GF-D8 (cell line): ENCODE data around the gene DOCK7.
"Not testable (repeated sequence)": the region's sequence is repeated elsewhere in the genome, so short reads cannot be mapped to it uniquely, and the experiment has no call there.

Source experiments
- DNase-seq: peaks from one replicate; lab custom pipeline; 2025; lab: John Stamatoyannopoulos, UW

DOCK7 gene

DNA sequence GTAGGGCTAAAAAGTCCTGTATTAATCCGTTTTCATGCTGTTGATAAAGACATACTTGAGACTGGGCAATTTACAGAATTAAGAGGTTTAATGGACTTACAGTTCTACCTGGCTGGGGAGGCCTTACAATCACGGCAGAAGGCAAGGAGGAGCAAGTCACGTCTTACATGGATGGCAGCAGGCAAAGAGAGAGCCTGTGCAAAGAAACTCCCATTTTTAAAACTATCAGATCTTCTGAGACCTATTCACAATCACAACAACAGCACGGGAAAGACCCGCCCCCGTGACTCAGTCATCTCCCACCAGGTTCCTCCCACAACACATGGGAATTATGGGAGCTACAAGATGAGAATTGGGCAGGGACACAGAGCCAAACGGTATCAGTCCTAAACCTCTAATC, 6.3 kb upstream of the DOCK7 start:
- not testable (repeated sequence) for DNase-seq

GRCh38 chr1:62693123-62693522, 4.9 kb upstream of the DOCK7 start:
- no peak for DNase-seq

DNA sequence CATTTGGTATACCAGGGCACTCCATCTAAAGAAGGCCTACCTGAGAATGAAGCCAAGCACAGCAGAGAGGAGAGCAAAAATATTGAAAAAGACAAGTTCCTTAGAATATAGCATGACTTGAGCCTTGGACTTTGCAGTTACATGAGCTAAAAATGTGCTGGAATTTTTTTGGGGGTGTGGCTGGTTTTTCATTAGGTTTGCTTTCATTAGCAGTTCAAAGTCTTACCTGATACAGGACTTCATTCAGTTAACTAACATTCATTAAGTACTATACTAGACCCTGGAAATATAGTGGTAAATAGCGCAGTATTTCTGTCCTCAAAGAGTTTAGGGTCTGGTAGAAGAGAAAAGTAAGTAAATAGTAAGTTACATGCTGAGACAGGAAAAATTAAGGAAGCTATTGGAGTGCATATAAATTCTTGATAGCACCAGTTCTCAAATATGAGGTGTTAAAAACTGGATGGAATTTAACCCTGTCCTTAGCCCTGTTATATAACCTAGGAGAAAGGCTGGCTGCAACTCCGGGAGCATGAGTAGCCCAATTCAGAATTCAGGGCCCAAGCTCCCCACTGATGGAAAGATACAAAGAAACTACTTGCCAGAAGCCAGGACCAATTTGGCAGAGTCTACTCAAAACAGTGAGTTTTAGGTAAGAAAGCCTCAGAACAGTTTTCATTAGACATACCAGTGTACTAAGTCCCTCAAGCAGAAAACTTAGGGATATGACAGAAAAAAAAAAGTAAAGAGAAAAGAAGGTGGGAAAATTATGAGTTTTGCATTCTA, 3.1 kb upstream of the DOCK7 start:
- no peak for DNase-seq

- no peak for DNase-seq
These were observed 1.3 kb upstream of the DOCK7 start for GRCh38 chr1:62689524-62689923.

- DNase-seq = no peak
These were observed 500 bp upstream of the DOCK7 start for GRCh38 chr1:62688687-62689085.

GRCh38 chr1:62687421-62687902, 724 bp downstream of the DOCK7 start:
- DNase-seq = no peak

GRCh38 chr1:62686822-62687221, 1.4 kb downstream of the DOCK7 start:
- no peak for DNase-seq

DNA sequence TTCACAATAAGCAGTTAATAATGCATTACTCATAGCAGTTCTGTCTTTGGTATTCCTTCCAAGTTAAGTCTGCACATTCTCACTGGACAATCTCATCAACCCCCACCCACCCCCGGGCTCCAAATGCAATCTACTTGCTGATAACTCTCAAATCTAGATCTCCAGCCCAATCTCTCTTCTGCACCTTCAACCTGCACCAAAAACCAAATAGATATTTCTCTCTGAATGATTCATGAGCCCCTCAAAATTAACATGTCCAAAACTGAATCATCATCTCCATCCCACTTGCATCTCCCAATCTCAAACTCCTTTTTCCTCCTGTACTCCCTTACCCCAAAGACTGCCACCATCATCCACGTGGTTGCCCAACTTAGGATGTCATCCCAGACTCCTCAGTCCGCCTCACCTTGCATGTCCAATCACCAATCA, 2.7 kb downstream of the DOCK7 start:
- no peak for DNase-seq

GRCh38 chr1:62682531-62682930, 5.7 kb downstream of the DOCK7 start:
- DNase-seq = no peak

DNA sequence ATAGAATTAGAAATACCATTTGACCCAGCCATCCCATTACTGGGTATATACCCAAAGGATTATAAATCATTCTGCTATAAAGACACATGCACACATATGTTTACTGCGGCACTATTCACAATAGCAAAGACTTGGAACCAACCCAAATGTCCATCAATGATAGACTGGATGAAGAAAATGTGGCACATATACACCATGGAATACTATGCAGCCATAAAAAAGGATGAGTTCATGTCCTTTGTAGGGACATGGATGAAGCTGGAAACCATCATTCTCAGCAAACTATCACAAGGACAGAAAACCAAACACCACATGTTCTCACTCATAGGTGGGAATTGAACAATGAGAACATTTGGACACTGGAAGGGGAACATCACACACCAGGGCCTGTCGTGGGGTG, 7.2 kb downstream of the DOCK7 start:
- not testable (repeated sequence) for DNase-seq

DNA sequence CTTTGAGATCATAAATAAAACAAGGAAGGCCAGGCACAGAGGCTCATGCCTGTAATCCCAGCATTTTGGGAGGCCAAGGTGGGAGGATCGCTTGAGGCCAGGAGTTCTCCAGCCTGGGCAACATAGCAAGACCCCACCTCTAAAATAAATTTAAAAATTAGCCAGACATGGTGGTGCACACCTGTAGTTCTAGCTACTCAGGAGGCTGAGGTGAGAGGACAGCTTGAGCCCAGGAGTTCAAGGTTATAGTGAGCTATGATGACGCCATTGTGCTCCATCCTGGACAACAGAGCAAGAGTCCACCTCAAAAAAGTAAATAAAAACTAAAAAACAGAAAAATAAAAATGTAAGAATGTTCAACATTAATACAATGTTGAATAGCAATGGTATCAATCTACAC, 10.4 kb downstream of the DOCK7 start:
- not testable (repeated sequence) for DNase-seq

DNA sequence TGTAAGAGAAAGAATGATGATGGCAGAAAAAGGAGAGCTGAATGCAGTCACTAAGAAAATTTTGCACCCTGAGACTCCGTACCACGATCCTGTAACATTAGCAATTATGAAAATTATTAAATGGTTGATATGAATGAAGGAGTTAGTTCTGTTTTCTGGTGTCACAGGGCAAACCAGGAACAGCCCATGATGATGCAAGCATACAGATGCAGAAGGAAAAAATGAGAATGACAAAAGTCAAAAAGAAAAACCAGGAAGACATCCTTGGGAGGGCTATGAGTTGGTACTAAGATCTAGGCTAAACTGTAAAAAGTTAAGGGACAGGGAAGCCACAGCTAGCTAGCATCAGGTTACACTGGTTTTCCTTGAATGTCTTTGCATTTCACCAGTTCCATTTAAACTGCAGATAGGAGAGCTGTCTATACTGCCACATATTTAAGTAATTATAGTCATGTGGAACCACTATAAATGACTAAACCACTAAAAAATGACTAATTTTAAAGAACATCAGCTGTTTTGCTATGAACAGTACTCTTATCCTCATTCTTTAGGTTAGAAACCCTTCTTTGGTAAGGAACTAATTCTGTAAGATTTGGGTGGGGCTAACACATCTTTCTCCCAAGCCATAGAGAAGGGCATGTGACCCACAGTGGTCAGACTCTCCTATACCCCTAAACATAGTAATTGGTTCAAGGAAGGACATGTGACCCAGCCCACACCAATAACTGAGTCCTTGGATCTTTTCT, 11.4 kb downstream of the DOCK7 start:
- peak; percentile 24 for DNase-seq

- no peak for DNase-seq
These were observed 14.6 kb downstream of the DOCK7 start for GRCh38 chr1:62673629-62674028.

- no peak for DNase-seq
These were observed 16.2 kb downstream of the DOCK7 start for GRCh38 chr1:62672029-62672428.

DNA sequence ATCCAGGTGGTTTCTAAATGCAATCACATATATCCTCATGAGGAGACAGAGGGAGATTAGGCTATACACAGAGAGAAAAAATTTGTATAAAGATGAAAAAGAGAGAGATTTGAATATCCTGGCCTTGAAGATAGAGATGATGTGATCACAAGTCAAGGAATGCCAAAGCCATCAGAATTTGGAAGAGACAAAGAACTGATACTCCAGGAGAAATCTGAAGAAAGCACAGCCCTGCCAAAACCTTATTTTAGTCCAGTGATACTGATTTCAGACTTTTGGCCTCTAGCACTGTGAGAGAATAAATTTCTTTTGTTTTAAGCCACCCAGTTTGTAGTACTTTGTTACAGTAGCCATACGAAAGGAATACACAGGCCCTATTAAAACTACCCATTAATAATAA, 33.4 kb downstream of the DOCK7 start:
- no peak for DNase-seq

- no peak for DNase-seq
These were observed 35.8 kb downstream of the DOCK7 start for GRCh38 chr1:62652387-62652786.

DNA sequence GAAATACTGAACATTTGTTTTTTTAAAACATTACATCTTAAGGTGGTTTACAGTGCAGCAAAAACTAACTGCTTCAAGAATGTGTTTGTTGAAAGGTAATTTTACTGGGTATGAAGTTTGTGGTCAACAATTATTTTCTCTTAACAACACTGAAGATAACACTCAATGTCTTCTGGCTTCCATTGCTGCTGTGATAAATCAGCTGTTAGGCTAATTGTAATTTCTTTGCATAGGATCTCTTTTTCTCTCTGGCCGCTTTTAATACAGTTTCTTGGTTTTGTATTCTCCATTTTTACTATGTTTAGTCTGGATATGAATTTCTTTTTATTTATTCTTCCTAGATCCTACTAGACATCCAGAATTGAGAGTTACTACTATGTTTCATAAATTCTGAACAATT, 44.9 kb downstream of the DOCK7 start:
- no peak for DNase-seq

- no peak for DNase-seq
These were observed 50.6 kb downstream of the DOCK7 start for GRCh38 chr1:62637392-62638105.

DNA sequence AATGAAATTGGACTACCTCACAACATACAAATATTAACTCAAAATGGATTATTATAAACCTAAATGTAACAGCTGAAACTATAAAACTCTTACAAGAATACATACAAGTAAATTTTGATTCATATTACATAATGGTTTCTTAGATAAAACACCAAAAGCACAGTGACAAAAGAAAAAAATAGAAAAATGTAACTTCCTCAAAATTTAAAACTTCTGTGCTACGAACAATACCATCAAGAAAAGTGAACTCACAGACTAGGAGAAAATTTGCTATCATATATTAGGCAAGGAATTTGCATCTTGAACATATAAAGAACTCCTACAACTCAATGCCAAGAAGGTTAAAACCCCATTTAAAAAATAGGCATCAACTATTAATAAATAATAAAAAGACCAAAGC, 59.7 kb downstream of the DOCK7 start:
- no peak for DNase-seq

DNA sequence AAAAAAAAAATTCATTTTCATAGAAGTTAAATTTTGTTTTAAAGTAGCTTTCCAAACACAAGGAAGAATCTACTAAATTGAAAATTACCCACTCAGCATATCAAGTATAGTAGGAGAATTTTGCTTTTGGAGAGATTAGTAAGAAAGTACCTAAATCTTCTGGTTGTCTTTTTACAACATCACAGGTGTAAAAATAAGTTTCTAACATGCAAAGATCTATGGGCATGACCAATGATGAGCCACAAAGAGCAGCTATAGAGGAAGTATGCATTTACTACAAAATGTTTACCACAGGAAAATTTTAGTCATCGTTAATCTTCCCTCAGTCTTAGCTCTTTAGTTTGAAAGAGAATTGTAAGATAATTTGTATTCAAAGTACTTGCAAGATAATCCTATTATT, 62.8 kb downstream of the DOCK7 start:
- DNase-seq = no peak

DNA sequence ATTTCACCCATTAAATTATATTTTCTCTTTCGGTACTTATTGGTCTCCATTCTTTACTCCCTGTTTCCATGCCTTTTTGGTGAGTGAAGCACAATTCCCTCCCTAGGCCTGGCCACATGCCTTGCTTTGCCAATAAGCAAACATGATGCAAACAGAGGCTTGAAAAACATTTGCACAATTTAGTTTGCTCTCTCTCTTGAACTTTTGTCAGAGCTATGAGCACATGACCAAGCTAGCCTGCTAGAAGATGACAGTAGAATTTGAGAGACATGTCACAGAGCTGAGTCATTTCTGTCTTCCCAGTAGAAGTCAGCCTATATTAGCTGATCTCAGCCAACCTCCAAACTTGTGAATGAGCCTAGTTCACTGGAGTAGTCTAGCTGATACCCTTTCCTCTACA, 66.3 kb downstream of the DOCK7 start:
- peak; percentile 33 for DNase-seq

DNA sequence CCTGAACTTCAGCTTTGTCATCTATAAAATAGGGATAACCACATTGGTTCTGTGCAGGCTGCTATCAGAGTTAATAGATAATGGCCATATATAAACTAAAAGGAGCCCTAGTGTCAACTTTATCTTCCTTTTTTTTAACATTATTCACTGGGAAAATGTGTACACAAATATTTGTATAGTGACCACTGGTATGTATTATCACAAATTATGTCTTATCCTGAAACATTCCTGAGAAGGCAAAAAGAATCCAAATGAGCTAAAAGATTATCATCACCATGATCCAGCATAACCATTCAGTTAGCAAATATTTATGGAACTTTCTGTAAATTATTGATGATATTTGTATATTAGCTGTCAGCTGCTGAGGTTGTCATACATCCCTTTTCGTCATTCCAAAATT, 74.3 kb downstream of the DOCK7 start:
- DNase-seq = no peak

DNA sequence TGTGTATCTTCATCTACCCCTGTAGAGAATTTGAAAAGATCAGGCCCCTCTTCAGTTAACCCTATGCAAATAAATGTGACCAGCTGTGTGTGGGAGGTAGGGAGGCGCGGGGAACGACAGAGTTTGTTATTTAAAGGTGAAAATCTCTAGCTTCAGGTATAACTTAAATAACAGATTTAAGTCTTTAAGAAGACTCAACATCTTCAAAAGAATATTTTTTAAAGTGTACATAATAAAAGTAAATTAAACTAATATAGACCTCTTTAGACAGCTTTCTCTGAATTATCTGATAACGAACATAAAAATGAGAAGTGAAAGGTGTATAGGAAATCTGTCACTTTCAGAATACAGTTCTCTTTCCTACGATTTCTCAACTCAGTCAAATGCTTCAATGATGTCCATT, 74.9 kb downstream of the DOCK7 start:
- no peak for DNase-seq
